GM12878 (cell line): ENCODE results near the gene XAB2.
A peak's percentile ranks its signal among the peaks of the same experiment; 100 is the strongest.

Experiments used
- BACH1 ChIP-seq: fragments of 450-650 bp; IDR thresholded peaks from 2 replicates; pipeline ENCODE4 v1.6.1; 2017; ENCODE audit warnings: mild to moderate bottlenecking, borderline replicate concordance
- E2F8 ChIP-seq: fragments of 450-650 bp; IDR thresholded peaks from 2 replicates; pipeline ENCODE4 v1.6.1; 2018; ENCODE audit warnings: mild to moderate bottlenecking, low read depth, moderate library complexity; ENCODE audit not compliant: partially characterized antibody
- EZH2 ChIP-seq: IDR thresholded peaks from 2 replicates; pipeline ENCODE4 v1.6.1; 2012; ENCODE audit warnings: low read depth, mild to moderate bottlenecking, control low read depth, inconsistent platforms, low read length, borderline replicate concordance; ENCODE audit not compliant: control insufficient read depth
- POLR2A ChIP-seq: IDR thresholded peaks from 2 replicates; pipeline ENCODE4 v1.6.1; 2011; ENCODE audit warnings: low read depth, mild to moderate bottlenecking, low read length
- REST ChIP-seq: IDR thresholded peaks from 2 replicates; pipeline ENCODE4 v1.6.1; 2012; ENCODE audit warnings: mild to moderate bottlenecking, low read depth, low read length
- TARDBP ChIP-seq: IDR thresholded peaks from 2 replicates; pipeline ENCODE4 v1.6.1; 2016; ENCODE audit warnings: borderline replicate concordance

- no peak for TF ChIP-seq TARDBP
- no peak for TF ChIP-seq EZH2
- TF ChIP-seq REST = no peak
- peak; percentile 55; the same call in 1 of the 2 replicates for TF ChIP-seq BACH1
- no peak for TF ChIP-seq E2F8
- no peak for TF ChIP-seq POLR2A
Observed at GRCh38 chr19:7652061-7652641, 22.8 kb upstream of the XAB2 start.
